ENCODE measurements around the gene SMIM41.

The SMIM41 gene

GRCh38 chr12:52063082-52063924 lies 16.2 kb upstream of the SMIM41 start:
- no peak for DNase-seq

GRCh38 chr12:52063981-52064649 lies 15.4 kb upstream of the SMIM41 start:
- no peak for DNase-seq

- DNase-seq, result no peak
Observed at GRCh38 chr12:52066346-52067080, 13.0 kb upstream of the SMIM41 start.

GRCh38 chr12:52067081-52067374 lies 12.5 kb upstream of the SMIM41 start:
- DNase-seq, result no peak

- peak; percentile 94 for DNase-seq
Observed at GRCh38 chr12:52069327-52070184, 9.9 kb upstream of the SMIM41 start, which contains the start of gene ATG101. TSS of gene ATG101 (plus strand) at chr12:52069978. CDS start at chr12:52073651, 3,673 bp downstream.

- no peak for DNase-seq
Observed at GRCh38 chr12:52070185-52070925, 9.1 kb upstream of the SMIM41 start.

GRCh38 chr12:52073531-52074381 lies 5.7 kb upstream of the SMIM41 start:
- DNase-seq, result peak; percentile 10

GRCh38 chr12:52074971-52075724 lies 4.4 kb upstream of the SMIM41 start:
- DNase-seq, result no peak

GRCh38 chr12:52076811-52077210 lies 2.7 kb upstream of the SMIM41 start:
- no peak for DNase-seq

- no peak for DNase-seq
Observed at GRCh38 chr12:52078276-52078675, 1.2 kb upstream of the SMIM41 start.

- no peak for DNase-seq
Observed at GRCh38 chr12:52080403-52081251, 1.1 kb downstream of the SMIM41 start.

- peak; percentile 76 for DNase-seq
Observed at GRCh38 chr12:52081263-52081733, 1.8 kb downstream of the SMIM41 start.

- DNase-seq, result no peak
Observed at GRCh38 chr12:52082026-52082668, 2.6 kb downstream of the SMIM41 start.

GRCh38 chr12:52082669-52082987 lies 3.1 kb downstream of the SMIM41 start:
- DNase-seq, result no peak

- DNase-seq, result peak; percentile 70
Observed at GRCh38 chr12:52082988-52083637, 3.6 kb downstream of the SMIM41 start.

GRCh38 chr12:52083638-52083996 lies 4.1 kb downstream of the SMIM41 start:
- DNase-seq, result no peak

GRCh38 chr12:52084491-52085231 lies 5.2 kb downstream of the SMIM41 start:
- no peak for DNase-seq

All from NCI-H1436 (cell line).